Vagina (tissue), 2 donors: ENCODE data around the gene LPIN1.

Source experiments
- POLR2A ChIP-seq, 2 donors: fragments of 450-650 bp; IDR thresholded peaks; one replicate each; pipeline ENCODE4 v1.6.1; 2017; ENCODE audit warnings: antibody characterized with exemption in 2 of 2, mild to moderate bottlenecking in 2 of 2, moderate library complexity in 2 of 2
- POLR2AphosphoS5 ChIP-seq, 2 donors: sonication (generic); formaldehyde crosslinking; IDR thresholded peaks; one replicate each; pipeline ENCODE4 v1.9.0; 2017; ENCODE audit warnings: antibody characterized with exemption in 2 of 2, mild to moderate bottlenecking in 2 of 2, low read depth in 1 of 2; ENCODE audit not compliant: insufficient read depth in 1 of 2
- TF ChIP-seq, protein P1 (sequence below), 3 experiments: fragments of 450-650 bp in 2 of 3; fragments of 200-600 bp in 1 of 3; sonication (generic) in 1 of 3; IDR thresholded peaks; one replicate each; pipeline ENCODE4 v1.5.1; 2017 to 2019; ENCODE audit warnings: antibody characterized with exemption in 3 of 3, mild to moderate bottlenecking in 2 of 3, moderate library complexity in 2 of 3

DNA sequence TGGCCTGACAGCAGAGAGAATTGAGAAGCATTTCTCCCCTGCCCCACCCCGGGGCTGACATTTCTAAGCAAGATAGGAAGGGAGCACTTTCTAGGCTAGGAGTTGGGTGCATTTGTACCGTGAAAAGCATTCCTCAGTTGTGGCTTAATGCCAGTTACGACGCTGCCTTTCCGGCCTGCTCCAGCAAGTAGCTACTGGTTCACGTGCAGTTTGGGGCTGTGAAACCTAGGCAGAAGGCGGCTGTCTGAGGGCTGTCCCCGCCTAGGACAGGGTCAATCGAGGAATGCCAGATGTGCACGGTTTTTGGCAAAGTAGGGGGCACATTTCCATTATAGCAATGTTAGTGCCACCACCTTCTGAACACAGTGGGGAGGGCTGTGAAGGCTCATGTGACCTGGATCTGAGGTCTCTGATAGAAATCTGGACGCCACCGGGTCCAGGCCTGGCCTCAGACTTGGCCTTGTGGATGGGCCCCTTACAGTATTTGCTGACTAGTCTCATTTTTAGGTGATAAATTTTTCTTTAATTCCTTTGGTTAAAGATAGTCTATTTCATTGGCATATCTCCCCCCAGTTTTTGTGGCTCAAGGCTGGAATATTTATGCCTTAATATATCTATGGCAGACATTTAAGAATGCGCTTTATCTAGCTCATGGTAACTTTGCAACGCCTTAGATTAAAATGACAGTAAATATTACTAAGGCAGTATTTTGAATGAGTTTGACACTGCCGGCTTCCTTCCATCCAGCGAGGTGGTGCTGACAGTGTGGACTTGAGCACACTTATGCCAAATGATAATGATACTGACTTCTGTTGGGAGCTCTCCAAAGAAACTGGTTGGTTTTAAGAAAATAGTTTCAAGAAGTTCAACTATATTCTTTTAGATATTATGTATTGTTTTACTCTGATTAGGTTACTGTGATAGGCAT, 78.7 kb downstream of the LPIN1 start:
- TF ChIP-seq, protein P1, sequence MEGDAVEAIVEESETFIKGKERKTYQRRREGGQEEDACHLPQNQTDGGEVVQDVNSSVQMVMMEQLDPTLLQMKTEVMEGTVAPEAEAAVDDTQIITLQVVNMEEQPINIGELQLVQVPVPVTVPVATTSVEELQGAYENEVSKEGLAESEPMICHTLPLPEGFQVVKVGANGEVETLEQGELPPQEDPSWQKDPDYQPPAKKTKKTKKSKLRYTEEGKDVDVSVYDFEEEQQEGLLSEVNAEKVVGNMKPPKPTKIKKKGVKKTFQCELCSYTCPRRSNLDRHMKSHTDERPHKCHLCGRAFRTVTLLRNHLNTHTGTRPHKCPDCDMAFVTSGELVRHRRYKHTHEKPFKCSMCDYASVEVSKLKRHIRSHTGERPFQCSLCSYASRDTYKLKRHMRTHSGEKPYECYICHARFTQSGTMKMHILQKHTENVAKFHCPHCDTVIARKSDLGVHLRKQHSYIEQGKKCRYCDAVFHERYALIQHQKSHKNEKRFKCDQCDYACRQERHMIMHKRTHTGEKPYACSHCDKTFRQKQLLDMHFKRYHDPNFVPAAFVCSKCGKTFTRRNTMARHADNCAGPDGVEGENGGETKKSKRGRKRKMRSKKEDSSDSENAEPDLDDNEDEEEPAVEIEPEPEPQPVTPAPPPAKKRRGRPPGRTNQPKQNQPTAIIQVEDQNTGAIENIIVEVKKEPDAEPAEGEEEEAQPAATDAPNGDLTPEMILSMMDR (IDR thresholded peaks at IDR 0.05), result no peak
- TF ChIP-seq POLR2AphosphoS5 (IDR thresholded peaks at IDR 0.05; ENCODE audit: insufficient read depth in 1 of 2, low read depth in 1 of 2), result no peak
- TF ChIP-seq POLR2A (IDR thresholded peaks at IDR 0.05), result no peak
